ENCODE data around the gene MESP1. TPM values are rescaled to one million over a fixed set of nuclear protein-coding genes. Genes with fewer than 3 reads are reported as not detected.

The MESP1 gene
- total RNA-seq, 1 donor = under 0.01 TPM

DNA sequence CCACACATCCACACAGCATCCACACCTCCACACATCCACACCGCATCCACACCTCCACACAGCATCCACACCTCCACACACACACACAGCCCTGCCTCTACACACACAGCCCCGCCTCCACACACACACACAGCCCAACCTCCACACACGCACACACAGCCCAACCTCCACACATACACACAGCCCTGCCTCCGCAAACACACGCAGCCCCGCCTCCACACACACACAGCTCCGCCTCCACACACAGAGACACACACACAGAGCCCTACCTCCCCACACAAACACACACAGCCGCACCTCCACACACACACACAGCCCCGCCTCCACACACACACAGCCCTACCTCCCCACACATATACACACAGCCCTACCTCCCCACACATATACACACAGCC lies 4.7 kb downstream of the MESP1 start:
- H3K4me3 ChIP-seq (ENCODE audit: low read depth, low read length) = no peak overlapping the region
- no peak for DNase-seq (ENCODE audit: low read depth)
- TF ChIP-seq, protein P1, sequence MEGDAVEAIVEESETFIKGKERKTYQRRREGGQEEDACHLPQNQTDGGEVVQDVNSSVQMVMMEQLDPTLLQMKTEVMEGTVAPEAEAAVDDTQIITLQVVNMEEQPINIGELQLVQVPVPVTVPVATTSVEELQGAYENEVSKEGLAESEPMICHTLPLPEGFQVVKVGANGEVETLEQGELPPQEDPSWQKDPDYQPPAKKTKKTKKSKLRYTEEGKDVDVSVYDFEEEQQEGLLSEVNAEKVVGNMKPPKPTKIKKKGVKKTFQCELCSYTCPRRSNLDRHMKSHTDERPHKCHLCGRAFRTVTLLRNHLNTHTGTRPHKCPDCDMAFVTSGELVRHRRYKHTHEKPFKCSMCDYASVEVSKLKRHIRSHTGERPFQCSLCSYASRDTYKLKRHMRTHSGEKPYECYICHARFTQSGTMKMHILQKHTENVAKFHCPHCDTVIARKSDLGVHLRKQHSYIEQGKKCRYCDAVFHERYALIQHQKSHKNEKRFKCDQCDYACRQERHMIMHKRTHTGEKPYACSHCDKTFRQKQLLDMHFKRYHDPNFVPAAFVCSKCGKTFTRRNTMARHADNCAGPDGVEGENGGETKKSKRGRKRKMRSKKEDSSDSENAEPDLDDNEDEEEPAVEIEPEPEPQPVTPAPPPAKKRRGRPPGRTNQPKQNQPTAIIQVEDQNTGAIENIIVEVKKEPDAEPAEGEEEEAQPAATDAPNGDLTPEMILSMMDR (IDR thresholded peaks at IDR 0.05; ENCODE audit: insufficient read depth, low read depth, low read length) = no peak

DNA sequence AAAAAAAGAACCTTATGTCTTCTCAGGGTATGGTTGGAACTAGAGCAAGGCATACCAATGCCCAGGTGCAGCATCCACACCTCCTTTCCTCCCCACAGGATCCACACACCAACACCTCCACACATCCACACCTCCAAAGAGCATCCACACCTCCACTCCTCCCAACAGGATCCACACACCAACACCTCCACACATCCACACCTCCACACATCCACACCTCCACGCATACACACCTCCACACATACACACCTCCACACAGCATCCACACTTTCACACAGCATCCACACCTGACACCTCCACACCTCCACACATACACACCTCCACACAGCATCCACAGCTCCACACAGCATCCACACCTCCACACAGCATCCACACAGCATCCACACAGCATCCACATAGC lies 5.3 kb downstream of the MESP1 start:
- DNase-seq (ENCODE audit: low read depth) = no peak
- no peak overlapping the region for H3K4me3 ChIP-seq (ENCODE audit: low read depth, low read length)
- TF ChIP-seq, protein P1 (IDR thresholded peaks at IDR 0.05; ENCODE audit: insufficient read depth, low read depth, low read length) = no peak

DNA sequence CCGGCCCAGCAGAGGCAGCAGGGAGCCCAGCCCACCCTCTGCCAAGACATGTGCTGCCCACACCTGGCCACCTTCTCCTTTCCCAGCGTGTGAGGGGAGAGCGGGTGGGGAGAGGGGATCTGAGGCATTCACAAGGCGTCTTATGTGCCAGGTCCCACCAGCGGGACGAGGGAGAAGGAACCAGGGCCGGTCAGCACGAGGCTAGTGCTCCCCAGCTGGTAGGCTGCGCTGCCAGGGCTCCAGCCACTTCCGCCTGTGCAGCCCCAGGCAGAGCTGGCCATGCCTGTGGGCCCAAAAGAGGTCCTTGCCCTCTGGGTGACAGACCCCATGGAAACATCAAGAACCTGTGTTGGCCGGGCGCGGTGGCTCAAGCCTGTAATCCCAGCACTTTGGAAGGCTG lies 5.9 kb downstream of the MESP1 start:
- no peak overlapping the region for H3K4me3 ChIP-seq (ENCODE audit: low read depth, low read length)
- TF ChIP-seq, protein P1 (IDR thresholded peaks at IDR 0.05; ENCODE audit: insufficient read depth, low read depth, low read length) = no peak
- no peak for DNase-seq (ENCODE audit: low read depth)

DNA sequence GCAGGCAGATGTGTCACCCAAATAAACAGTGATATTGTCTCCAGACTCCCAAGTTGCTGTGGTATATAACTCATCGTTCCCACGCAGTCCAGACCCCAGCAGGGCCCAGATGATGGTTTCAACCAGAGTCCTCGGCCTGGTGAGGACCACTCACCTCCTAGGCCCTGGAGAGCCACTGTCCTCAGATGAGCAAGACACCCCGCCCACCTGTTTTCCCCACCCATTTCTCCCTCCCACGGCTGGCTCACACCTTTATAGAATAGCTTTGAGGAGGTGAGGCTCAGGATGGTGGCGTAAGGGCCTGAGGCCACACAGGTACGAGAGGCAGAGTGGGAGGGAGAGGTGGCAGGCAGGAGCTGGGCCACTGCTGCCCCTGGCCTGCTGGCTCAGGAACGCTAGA lies 7.5 kb downstream of the MESP1 start:
- DNase-seq (ENCODE audit: low read depth) = no peak
- no peak overlapping the region for H3K4me3 ChIP-seq (ENCODE audit: low read depth, low read length)

DNA sequence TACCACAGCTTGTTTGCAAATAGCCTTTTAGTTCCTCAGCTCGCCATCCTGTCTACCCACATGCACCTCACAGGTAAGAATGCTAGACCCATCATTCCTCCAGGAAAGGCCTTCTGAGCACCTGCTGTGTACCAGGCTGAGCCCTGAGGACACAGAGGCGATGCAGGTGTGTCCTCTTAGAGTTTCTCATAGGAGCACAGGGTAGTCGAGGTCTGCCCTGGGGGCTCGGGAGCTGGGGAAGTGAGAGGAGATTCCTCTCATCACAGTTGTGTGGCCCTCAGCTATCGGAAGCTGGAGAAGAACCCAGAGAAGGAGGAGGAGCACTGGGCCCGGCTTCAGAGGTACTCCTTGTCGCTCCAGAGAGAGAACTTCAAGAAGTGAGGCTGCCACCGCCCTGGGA lies 8.0 kb downstream of the MESP1 start:
- DNase-seq (ENCODE audit: low read depth) = no peak
- no peak overlapping the region for H3K4me3 ChIP-seq (ENCODE audit: low read depth, low read length)
- TF ChIP-seq, protein P1 (IDR thresholded peaks at IDR 0.05; ENCODE audit: insufficient read depth, low read depth, low read length) = no peak

More for the DNA sequence above, 7.5 kb downstream of the MESP1 start:
- TF ChIP-seq, protein P1 (IDR thresholded peaks at IDR 0.05; ENCODE audit: insufficient read depth, low read depth, low read length) = no peak

DNA sequence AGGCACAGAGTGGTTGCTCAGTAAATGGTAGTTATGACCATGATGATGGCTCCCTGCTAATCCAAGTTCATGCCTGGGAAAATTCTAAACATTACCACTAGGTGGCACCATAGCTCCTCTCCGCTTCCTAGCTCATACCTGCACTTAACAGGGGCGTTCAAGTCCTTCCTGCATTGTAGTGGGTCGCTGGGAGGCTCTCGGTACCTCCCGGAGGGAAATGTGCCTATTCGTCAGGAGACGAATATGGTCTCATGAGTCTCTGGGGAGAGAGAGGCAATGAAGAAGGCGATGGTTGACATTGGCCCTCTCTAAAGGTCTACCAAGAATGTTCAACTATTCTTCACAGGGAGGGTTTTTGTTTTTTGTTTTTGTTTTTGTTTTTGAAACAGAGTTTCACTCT lies 10.9 kb downstream of the MESP1 start:
- TF ChIP-seq, protein P1 (IDR thresholded peaks at IDR 0.05; ENCODE audit: insufficient read depth, low read depth, low read length) = peak; percentile 92

DNA sequence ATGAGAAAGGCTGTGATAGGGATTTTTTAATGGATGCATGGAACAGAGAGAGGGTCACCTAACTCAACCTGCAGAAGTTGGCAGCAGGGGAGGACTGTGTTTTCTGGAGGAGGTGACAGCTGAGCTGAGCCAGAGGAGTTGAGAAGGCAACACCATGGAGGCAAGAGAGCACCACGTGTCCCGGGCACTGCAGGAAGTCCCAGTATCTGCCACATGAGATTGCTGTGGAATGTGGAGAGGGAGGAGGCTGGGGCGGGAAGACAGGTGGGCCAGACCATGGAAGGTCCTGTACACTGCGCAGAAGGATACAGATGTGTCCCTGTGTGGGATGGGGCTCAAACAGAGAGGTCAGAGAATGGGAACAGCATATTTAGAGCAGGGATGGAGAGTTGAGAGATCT lies 15.3 kb downstream of the MESP1 start:
- TF ChIP-seq, protein P1 (IDR thresholded peaks at IDR 0.05; ENCODE audit: insufficient read depth, low read depth, low read length) = no peak
- H3K4me3 ChIP-seq (ENCODE audit: low read depth, low read length) = no peak overlapping the region
- DNase-seq (ENCODE audit: low read depth) = no peak

More for the DNA sequence above, 10.9 kb downstream of the MESP1 start:
- H3K4me3 ChIP-seq (ENCODE audit: low read depth, low read length) = peak overlapping the region; percentile 15
- peak; percentile 83 for DNase-seq (ENCODE audit: low read depth)
